Type B pancreatic cell (in vitro differentiated cells): ENCODE data around the gene PDE4B. TPM values are rescaled to one million over a fixed set of nuclear protein-coding genes. Genes with fewer than 3 reads are reported as not detected.

ENCODE experiments used
- DNase-seq: peaks from one replicate; pipeline ENCODE4 v3.0.0; 2021; ENCODE audit warnings: mixed read lengths; ENCODE audit not compliant: unreplicated experiment; ENCODE audit errors: extremely low spot score
- H3K27ac Mint-ChIP-seq: 2 replicates; pipeline ENCODE4 v1.8.0; 2021; ENCODE audit warnings: mild to moderate bottlenecking, mixed read lengths
- H3K27me3 Mint-ChIP-seq: 2 replicates; pipeline ENCODE4 v1.8.0; 2021; ENCODE audit warnings: mixed read lengths
- H3K36me3 Mint-ChIP-seq: 2 replicates; pipeline ENCODE4 v1.8.0; 2021; ENCODE audit warnings: mixed read lengths
- H3K4me1 Mint-ChIP-seq: one replicate; pipeline ENCODE4 v1.8.0; 2021; ENCODE audit warnings: mixed read lengths; ENCODE audit not compliant: unreplicated experiment
- H3K4me3 Mint-ChIP-seq: 2 replicates; pipeline ENCODE4 v1.8.0; 2021; ENCODE audit warnings: mild to moderate bottlenecking, mixed read lengths
- H3K9me3 Mint-ChIP-seq: 2 replicates; pipeline ENCODE4 v1.8.0; 2021; ENCODE audit warnings: mixed read lengths
- long read RNA-seq: library from polyadenylated mRNA; unstranded; transcript quantifications from one replicate; pipeline ENCODE4 v2.0.0, GENCODE V29; 2020
- total RNA-seq: library from RNA; stranded (reverse); gene quantifications from 2 replicates; pipeline ENCODE4 v1.2.1, GENCODE V29; 2021; ENCODE audit warnings: low replicate concordance
- TF ChIP-seq, protein P1 (sequence below): fragments of 200-600 bp; sonication (generic); conservative IDR thresholded peaks from 2 replicates; pipeline ENCODE4 v1.5.0; 2021; ENCODE audit warnings: antibody characterized with exemption, mild to moderate bottlenecking

The PDE4B gene
- total RNA-seq = 2.8 and 4.7 TPM in 2 replicates
- long read RNA-seq, partial matches to known transcripts = 3 of 5 reads
- long read RNA-seq, other reads (novel, unspliced or antisense) = 0 of 5 reads

DNA sequence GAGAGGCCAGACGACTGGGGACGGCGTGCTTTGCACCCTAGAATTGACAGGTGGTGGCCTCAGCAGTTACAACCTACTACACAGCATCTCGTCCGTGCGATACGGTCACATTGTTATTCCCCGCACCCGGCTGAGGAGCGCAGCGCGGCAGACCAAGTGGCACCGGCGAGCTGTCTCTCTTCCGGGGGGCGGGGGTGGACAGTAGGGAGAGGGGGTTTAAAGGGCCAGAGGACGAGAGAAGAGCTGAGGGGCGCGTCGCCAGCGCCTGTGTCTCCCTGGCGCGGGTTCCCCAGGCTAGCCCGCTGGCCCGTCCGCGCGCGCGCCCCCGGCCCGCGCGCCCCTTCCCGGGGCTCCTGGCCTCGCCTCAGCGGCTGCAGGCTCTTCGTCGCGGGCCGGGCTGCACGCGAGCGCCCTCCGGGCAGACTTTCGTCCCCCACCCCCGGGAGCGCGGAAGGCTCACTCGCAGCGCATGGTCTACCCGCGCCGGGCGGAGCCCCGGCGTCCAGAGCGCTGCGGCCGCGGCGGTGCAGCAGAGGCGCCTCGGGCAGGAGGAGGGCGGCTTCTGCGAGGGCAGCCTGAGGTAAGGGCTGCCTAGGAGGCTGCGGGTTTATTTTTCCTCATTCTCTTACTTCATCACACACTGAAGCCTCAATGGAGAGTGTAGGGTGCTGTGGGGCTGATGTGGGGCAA lies at the start of gene PDE4B:
PDE4B (plus strand) TSS at position 227 of the 690 bp plus-strand sequence.
- H3K4me1 Mint-ChIP-seq = peaks cover 8% of the 10 kb centered on the region
- DNase-seq = no peak
- H3K27ac Mint-ChIP-seq = no peak within 1 kb of the TSS
- H3K36me3 Mint-ChIP-seq = no peaks in the 10 kb centered on the region
- H3K4me3 Mint-ChIP-seq = peak within 1 kb of the TSS; percentile 90
- H3K27me3 Mint-ChIP-seq = peaks cover 80% of the 10 kb centered on the region
- TF ChIP-seq, protein P1, sequence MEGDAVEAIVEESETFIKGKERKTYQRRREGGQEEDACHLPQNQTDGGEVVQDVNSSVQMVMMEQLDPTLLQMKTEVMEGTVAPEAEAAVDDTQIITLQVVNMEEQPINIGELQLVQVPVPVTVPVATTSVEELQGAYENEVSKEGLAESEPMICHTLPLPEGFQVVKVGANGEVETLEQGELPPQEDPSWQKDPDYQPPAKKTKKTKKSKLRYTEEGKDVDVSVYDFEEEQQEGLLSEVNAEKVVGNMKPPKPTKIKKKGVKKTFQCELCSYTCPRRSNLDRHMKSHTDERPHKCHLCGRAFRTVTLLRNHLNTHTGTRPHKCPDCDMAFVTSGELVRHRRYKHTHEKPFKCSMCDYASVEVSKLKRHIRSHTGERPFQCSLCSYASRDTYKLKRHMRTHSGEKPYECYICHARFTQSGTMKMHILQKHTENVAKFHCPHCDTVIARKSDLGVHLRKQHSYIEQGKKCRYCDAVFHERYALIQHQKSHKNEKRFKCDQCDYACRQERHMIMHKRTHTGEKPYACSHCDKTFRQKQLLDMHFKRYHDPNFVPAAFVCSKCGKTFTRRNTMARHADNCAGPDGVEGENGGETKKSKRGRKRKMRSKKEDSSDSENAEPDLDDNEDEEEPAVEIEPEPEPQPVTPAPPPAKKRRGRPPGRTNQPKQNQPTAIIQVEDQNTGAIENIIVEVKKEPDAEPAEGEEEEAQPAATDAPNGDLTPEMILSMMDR = no peak
- peaks cover 4% of the 10 kb centered on the region for H3K9me3 Mint-ChIP-seq

DNA sequence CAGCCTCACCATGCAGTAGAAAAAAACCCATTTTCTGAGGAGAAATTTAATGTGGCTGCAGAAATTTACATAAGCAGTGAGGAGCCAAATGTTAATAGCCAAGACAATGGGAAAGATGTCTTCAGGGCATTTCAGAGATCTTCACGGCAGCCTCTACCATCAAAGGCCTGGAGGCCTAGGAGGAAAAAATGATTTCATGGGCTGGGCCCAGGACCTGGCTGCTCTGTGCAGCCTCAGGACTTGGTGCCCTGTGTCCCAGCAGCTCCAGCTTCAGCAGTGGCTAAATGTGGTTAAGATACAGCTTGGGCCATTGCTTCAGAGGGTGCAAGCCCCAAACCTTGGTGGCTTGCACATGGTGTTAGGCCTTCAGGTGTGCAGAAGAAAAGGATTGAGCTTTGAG lies 48.0 kb upstream of the PDE4B start:
- Mint-ChIP-seq H3K36me3 (no peaks in the 10 kb centered on the region), H3K4me3 (no peak overlapping the region), H3K27me3 (no peaks in the 10 kb centered on the region), H3K9me3 (peaks cover 11% of the 10 kb centered on the region), H3K27ac (no peak overlapping the region), H3K4me1 (no peaks in the 10 kb centered on the region)
- TF ChIP-seq, protein P1 = no peak
- no peak for DNase-seq

DNA sequence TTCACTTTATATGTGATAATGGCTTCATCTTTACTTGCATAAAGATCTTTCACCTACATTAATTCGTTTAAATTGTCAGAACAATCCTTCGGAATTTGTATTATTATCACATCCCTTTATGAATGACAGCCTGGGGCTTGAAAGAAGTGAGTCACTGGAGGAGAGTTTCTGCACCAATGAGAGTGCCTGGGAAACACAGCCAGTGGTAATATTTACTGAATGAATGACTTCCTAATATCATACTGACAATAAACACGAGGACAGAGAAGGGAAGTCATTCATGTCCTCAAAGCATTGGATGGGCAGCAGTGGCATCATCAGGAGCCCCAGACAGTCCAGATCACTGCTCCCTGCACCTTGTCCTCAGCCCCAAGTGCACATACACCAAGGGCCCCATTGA lies 40.7 kb upstream of the PDE4B start:
- Mint-ChIP-seq H3K4me3 (no peak overlapping the region), H3K27me3 (peaks cover 8% of the 10 kb centered on the region), H3K9me3 (no peaks in the 10 kb centered on the region), H3K4me1 (no peaks in the 10 kb centered on the region), H3K36me3 (no peaks in the 10 kb centered on the region), H3K27ac (no peak overlapping the region)
- no peak for DNase-seq
- TF ChIP-seq, protein P1 = no peak

DNA sequence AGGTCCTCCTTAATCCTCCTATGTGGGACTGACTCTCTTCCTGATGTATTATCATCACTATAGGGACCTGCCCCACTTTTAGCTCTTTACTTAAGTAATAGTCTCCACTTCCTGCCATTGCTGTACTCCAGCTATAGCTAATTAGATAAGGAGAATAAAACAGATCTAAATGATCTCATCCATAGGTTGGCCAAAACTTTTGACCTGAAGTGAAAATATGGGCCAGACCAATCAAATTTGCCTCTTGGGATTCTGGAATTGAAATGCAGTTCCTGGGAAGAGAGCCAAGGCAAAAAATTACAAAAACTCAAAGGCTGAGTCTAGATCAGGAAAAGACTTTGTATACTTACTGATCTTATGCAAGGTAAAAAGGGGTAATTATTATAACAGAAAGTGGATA lies 36.1 kb upstream of the PDE4B start:
- no peaks in the 10 kb centered on the region for H3K9me3 Mint-ChIP-seq
- no peaks in the 10 kb centered on the region for H3K4me1 Mint-ChIP-seq
- H3K4me3 Mint-ChIP-seq = no peak overlapping the region
- H3K36me3 Mint-ChIP-seq = no peaks in the 10 kb centered on the region
- H3K27ac Mint-ChIP-seq = no peak overlapping the region
- H3K27me3 Mint-ChIP-seq = peaks cover 8% of the 10 kb centered on the region
- DNase-seq = no peak
- TF ChIP-seq, protein P1 = no peak

DNA sequence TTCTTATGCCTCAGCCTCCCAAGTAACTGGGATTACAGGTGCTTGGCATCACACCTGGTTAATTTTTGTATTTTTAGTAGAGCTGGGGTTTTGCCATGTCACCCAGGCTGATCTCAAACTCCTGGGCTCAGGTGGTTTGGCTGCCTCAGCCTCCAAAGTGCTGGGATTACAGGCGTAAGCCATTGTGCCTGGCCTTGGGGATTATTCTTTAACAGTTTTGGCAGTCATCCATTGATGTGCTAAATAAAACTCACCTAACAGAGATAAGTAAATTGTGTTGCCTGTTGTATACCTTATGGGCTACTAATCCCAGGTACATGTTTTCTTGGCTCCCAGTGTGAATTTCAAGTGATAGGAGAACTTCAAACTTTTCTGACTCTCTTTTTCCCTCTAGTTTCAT lies 35.2 kb upstream of the PDE4B start:
- no peak for DNase-seq
- peaks cover 6% of the 10 kb centered on the region for H3K4me1 Mint-ChIP-seq

More for the DNA sequence above, 35.2 kb upstream of the PDE4B start:
- Mint-ChIP-seq H3K9me3 (peaks cover 4% of the 10 kb centered on the region), H3K27me3 (peaks cover 8% of the 10 kb centered on the region), H3K36me3 (no peaks in the 10 kb centered on the region), H3K4me3 (no peak overlapping the region), H3K27ac (no peak overlapping the region)
- TF ChIP-seq, protein P1 = no peak
